DND-41 (cell line): ENCODE data around the gene MAN1B1.
A peak's percentile ranks its signal among the peaks of the same experiment; 100 is the strongest.

ENCODE experiments used
- ATAC-seq: fragments of 200-7000 bp; cut with Tn5 transposase; 3 replicates; pipeline ENCODE4 v1.9.1; 2021; ENCODE audit warnings: low read depth; ENCODE audit not compliant: insufficient read depth
- DNase-seq: peaks from one replicate; pipeline ENCODE4 v3.0.0-alpha.2; 2020
- H2AFZ ChIP-seq: 2 replicates; pipeline ENCODE4 v1.6.0; 2012; ENCODE audit warnings: low read depth, low read length
- H3K27ac ChIP-seq: 2 replicates; pipeline ENCODE4 v1.5.1; 2012; ENCODE audit warnings: low read length, inconsistent platforms
- H3K27me3 ChIP-seq: fragments of 200-600 bp; sonication (generic); 2 replicates; pipeline ENCODE4 v1.6.0; 2012; ENCODE audit warnings: low read length, mild to moderate bottlenecking, inconsistent platforms; ENCODE audit not compliant: insufficient read depth, poor library complexity
- H3K36me3 ChIP-seq: 2 replicates; pipeline ENCODE4 v1.5.1; 2012; ENCODE audit warnings: low read length, inconsistent platforms; ENCODE audit not compliant: insufficient read depth
- H3K4me1 ChIP-seq: 2 replicates; pipeline ENCODE4 v1.5.1; 2012; ENCODE audit warnings: mild to moderate bottlenecking, low read length; ENCODE audit not compliant: insufficient read depth
- H3K4me2 ChIP-seq: 2 replicates; pipeline ENCODE4 v1.6.0; 2012; ENCODE audit warnings: mild to moderate bottlenecking, moderate library complexity, low read length, inconsistent platforms; ENCODE audit not compliant: insufficient read depth
- H3K4me3 ChIP-seq, 2 experiments: fragments of 200-600 bp in 1 of 2; shearing (Covaris generic) in 1 of 2; 2 replicates each; pipeline ENCODE4 v1.5.1; 2012 to 2016; ENCODE audit warnings: inconsistent platforms in 2 of 2, low read length in 2 of 2, mild to moderate bottlenecking in 2 of 2, low read depth in 1 of 2, moderate library complexity in 1 of 2
- H3K79me2 ChIP-seq: 2 replicates; pipeline ENCODE4 v1.6.0; 2012; ENCODE audit warnings: low read length, inconsistent platforms; ENCODE audit not compliant: insufficient read depth
- H3K9ac ChIP-seq: 2 replicates; pipeline ENCODE4 v1.6.0; 2012; ENCODE audit warnings: low read depth, mild to moderate bottlenecking, inconsistent platforms, low read length, moderate library complexity
- H3K9me3 ChIP-seq: 2 replicates; pipeline ENCODE4 v1.5.1; 2012; ENCODE audit warnings: low read length, moderate library complexity, mild to moderate bottlenecking, inconsistent platforms; ENCODE audit not compliant: insufficient read depth, severe bottlenecking
- H4K20me1 ChIP-seq: 2 replicates; pipeline ENCODE4 v1.6.0; 2012; ENCODE audit warnings: low read length; ENCODE audit not compliant: insufficient read depth
- CTCF ChIP-seq: IDR thresholded peaks from 2 replicates; pipeline ENCODE4 v1.5.1; 2012; ENCODE audit warnings: borderline replicate concordance, low read length, moderate library complexity, mild to moderate bottlenecking; ENCODE audit not compliant: poor library complexity, severe bottlenecking; ENCODE audit errors: extremely low read depth
- EZH2 ChIP-seq: IDR thresholded peaks from 3 replicates; pipeline ENCODE4 v1.6.1; 2012; ENCODE audit warnings: borderline replicate concordance, low read depth, mild to moderate bottlenecking, moderate library complexity, low read length, inconsistent platforms; ENCODE audit not compliant: severe bottlenecking

The MAN1B1 gene

GRCh38 chr9:137084526-137084925, 2.3 kb upstream of the MAN1B1 start:
- Histone ChIP-seq H3K27ac (no peak overlapping the region), H3K4me2 (no peak overlapping the region), H3K4me1 (peaks cover 29% of the 10 kb centered on the region)

GRCh38 chr9:137085920-137086530, 760 bp upstream of the MAN1B1 start:
- TF ChIP-seq EZH2 (no peak), CTCF (no peak)
- Histone ChIP-seq H3K79me2 (peaks cover 20% of the 10 kb centered on the region), H3K36me3 (peaks cover 17% of the 10 kb centered on the region), H2AFZ (peak overlapping the region; percentile 76), H3K4me2 (peak overlapping the region; percentile 95), H3K27me3 (no peaks in the 10 kb centered on the region), H3K4me1 (peaks cover 29% of the 10 kb centered on the region), H4K20me1 (peaks cover 3% of the 10 kb centered on the region; the same call in 1 of the 2 replicates), H3K9me3 (no peaks in the 10 kb centered on the region), H3K27ac (peak overlapping the region; percentile 63), H3K9ac (peak overlapping the region; percentile 88), H3K4me3 (peak overlapping the region; percentile 42 to 69; a peak in 3 of 4 replicates)
- no peak for DNase-seq
- peak; percentile 4; the same call in 2 of the 3 replicates for ATAC-seq

More at GRCh38 chr9:137084526-137084925, 2.3 kb upstream of the MAN1B1 start:
- ATAC-seq (no peak), DNase-seq (no peak)
- no peak for TF ChIP-seq EZH2
- TF ChIP-seq CTCF: no peak
- no peaks in the 10 kb centered on the region for H4K20me1 ChIP-seq
- no peaks in the 10 kb centered on the region for H3K27me3 ChIP-seq
- H2AFZ ChIP-seq: no peak overlapping the region
- H3K36me3 ChIP-seq: peaks cover 5% of the 10 kb centered on the region; the same call in 1 of the 2 replicates
- peaks cover 14% of the 10 kb centered on the region for H3K79me2 ChIP-seq
- no peak overlapping the region for H3K9ac ChIP-seq
- no peaks in the 10 kb centered on the region for H3K9me3 ChIP-seq
- H3K4me3 ChIP-seq: no peak overlapping the region

- Histone ChIP-seq H3K9me3 (no peaks in the 10 kb centered on the region), H3K27me3 (no peaks in the 10 kb centered on the region), H3K36me3 (peaks cover 26% of the 10 kb centered on the region), H2AFZ (peak overlapping the region; percentile 89), H4K20me1 (peaks cover 4% of the 10 kb centered on the region; the same call in 1 of the 2 replicates), H3K9ac (peak overlapping the region; percentile 88), H3K4me1 (peaks cover 29% of the 10 kb centered on the region), H3K79me2 (peaks cover 22% of the 10 kb centered on the region), H3K4me2 (peak overlapping the region; percentile 95), H3K4me3 (peak overlapping the region; percentile 64 to 69; a peak in 3 of 4 replicates), H3K27ac (peak overlapping the region; percentile 74)
- TF ChIP-seq EZH2 (no peak), CTCF (no peak)
- ATAC-seq (peak; percentile 13), DNase-seq (peak; percentile 41)
Observed at GRCh38 chr9:137087409-137087925, 682 bp downstream of the MAN1B1 start.
